GM19193 (cell line): Measurements from ENCODE around the gene CYBA.

Experiments used
- POLR2A ChIP-seq: IDR thresholded peaks from 4 replicates; pipeline ENCODE4 v1.6.1; 2011; ENCODE audit not compliant: insufficient read depth, insufficient read length; ENCODE audit errors: extremely low read depth

The CYBA gene

GRCh38 chr16:88691129-88691813, 40.4 kb upstream of the CYBA start:
- no peak for TF ChIP-seq POLR2A

GRCh38 chr16:88690341-88691128, 39.7 kb upstream of the CYBA start:
- no peak for TF ChIP-seq POLR2A

GRCh38 chr16:88688013-88688778, 37.3 kb upstream of the CYBA start:
- TF ChIP-seq POLR2A: no peak

- no peak for TF ChIP-seq POLR2A
These were observed 36.8 kb upstream of the CYBA start for GRCh38 chr16:88687676-88688012.

- no peak for TF ChIP-seq POLR2A
These were observed 36.4 kb upstream of the CYBA start for GRCh38 chr16:88687254-88687576.

- no peak for TF ChIP-seq POLR2A
These were observed 35.8 kb upstream of the CYBA start, which contains the start of gene SNAI3 for GRCh38 chr16:88686439-88687253. SNAI3 (minus strand) TSS chr16:88686507; CDS start chr16:88686406, 101 bp downstream.

GRCh38 chr16:88686062-88686438, 35.2 kb upstream of the CYBA start:
- TF ChIP-seq POLR2A: no peak

- TF ChIP-seq POLR2A: no peak
These were observed 34.6 kb upstream of the CYBA start for GRCh38 chr16:88685156-88686061.

- no peak for TF ChIP-seq POLR2A
These were observed 33.8 kb upstream of the CYBA start for GRCh38 chr16:88684569-88685155.

GRCh38 chr16:88681709-88682451, 31.0 kb upstream of the CYBA start:
- TF ChIP-seq POLR2A: peak; percentile 65

- TF ChIP-seq POLR2A: no peak
These were observed 30.3 kb upstream of the CYBA start for GRCh38 chr16:88681084-88681680.

- TF ChIP-seq POLR2A: no peak
These were observed 29.8 kb upstream of the CYBA start for GRCh38 chr16:88680554-88681083.

GRCh38 chr16:88678224-88678979, 27.5 kb upstream of the CYBA start:
- TF ChIP-seq POLR2A: no peak
